ELR (cell line): ENCODE results near the gene NAA35.

Source experiments
- DNase-seq: peaks from one replicate; pipeline ENCODE4 v3.0.0-alpha.2; 2015; ENCODE audit warnings: low read depth

Gene NAA35

DNA sequence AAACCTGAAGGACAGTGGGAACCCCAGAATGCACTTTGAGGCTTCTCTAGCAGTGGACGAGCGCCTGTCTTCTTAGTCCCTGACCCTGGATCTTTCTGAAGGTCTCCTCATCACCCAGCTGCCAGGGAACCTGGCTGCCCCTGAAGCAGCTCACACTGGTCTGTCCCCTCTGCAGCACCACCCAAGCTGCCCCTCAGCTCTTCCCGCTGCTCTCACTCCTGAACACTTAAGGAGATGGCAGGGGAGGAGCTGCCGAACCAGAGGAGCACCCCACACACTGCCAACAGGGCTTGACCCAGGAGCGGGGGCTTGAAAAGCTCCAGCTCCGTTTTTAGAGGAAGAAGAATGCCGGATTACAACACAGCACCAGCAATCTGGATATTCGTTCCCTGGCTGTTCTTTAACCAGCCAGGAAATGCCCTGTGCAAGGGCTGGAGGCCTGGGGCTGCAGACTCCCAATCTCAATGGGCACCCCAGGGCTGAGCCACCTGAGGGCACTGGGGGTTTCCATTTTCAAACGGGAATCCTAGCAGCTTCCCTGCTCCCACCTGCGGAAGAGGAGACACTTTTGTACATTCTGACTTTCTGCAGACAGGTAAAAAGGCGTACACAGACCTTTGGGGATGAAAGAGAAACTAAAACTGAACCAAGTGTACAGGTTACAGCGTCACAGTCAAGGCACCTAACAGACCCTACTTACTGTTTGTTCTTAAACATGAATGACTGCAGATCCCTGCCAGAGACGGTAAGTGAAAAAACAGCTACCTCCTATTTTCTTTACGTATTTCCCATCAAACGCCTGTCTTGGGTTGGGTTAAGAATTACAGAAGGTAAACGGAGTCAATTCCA, 122.1 kb downstream of the NAA35 start:
- no peak for DNase-seq

DNA sequence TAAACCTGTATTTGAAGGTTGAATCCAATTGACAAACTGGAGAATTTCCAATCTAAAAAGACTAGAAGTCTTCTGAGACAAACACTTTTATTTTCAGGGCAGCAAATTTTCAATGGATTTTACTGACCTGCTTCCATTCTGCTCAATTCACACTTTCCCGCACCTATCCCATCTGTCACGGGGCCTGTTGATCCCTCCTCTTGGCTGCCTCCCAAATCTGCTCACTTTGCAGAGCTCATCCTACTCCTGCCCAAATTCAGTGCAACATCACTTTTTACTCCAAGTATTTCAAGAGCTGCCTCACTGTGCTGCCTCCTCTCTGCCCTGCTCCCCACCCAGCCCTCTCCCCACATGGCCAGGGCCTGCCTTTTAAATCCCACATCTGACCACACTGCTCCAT, 123.3 kb downstream of the NAA35 start:
- DNase-seq, result no peak

DNA sequence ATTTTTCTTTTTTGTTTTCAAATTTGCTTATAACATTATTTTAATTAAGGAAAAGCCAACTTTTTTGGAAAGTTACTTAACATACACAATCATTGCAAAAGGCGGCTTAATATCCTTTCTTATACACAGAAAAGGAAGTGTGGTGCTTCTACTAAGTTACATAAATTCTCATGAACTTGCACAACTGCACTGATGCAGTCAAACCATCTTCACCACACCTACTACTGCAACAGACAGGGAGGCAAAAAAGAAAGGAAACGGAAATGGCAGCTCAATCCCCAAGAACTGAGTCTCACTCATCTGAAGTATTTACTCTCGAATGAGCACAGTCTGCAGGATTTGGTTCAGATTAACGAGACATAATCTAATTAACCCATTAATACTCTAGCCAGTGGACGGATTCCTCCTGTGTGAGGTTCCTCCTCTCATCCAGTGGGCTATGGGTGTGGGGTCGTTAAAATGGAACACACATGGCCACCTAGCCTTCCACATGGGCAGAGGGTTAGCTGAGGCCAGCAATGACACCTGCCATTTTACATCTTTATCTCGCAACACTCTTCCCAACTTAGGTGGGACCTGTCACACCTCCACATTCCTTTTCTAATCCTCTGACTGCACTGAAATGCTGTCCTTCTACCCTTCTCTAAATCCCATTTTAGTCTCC, 128.4 kb downstream of the NAA35 start:
- DNase-seq, result no peak
